ENCODE measurements around the gene CYB5R4.

- TF ChIP-seq CTCF (IDR thresholded peaks at IDR 0.05) (no peak), POLR2A (IDR thresholded peaks at IDR 0.05) (no peak)
Observed at GRCh38 chr6:83891586-83891985, 32.1 kb downstream of the CYB5R4 start.
